Measurements from ENCODE around the gene GPR21. TPM values are rescaled to one million over a fixed set of nuclear protein-coding genes. Genes with fewer than 3 reads are reported as not detected.
A peak's percentile ranks its signal among the peaks of the same experiment; 100 is the strongest.

The GPR21 gene, protein sequence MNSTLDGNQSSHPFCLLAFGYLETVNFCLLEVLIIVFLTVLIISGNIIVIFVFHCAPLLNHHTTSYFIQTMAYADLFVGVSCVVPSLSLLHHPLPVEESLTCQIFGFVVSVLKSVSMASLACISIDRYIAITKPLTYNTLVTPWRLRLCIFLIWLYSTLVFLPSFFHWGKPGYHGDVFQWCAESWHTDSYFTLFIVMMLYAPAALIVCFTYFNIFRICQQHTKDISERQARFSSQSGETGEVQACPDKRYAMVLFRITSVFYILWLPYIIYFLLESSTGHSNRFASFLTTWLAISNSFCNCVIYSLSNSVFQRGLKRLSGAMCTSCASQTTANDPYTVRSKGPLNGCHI
- total RNA-seq, result 1 to 10 TPM in 1 of 2 experiments, under 1 TPM in 1; 0.78 to 1.0 TPM

DNA sequence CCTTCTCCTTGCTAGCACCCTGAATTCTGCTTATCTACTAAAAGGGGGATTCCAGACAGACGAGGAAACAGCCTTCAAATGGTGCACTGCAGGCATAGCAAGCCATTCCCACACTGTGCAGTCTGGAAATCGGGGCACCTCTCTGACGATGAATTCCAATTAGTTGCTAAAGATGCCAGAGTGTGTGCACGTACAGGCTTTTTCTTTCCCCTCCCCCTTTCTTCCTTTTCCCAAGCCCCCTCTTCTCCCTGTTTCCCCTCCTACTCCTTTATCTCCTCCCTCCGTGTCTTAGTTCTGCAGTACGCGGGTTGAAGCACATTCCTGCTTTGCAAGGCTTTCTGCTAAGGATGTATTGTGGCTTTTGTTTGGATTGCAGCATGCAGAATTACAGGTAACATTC is at the start of gene GPR21:
Gene GPR21 (plus strand): TSS at position 316 of the 400 bp plus-strand sequence. CDS start 900 bp downstream, outside the sequence.
- CTCF ChIA-PET, result interaction anchor here (1.0 kb wide), 1 partner anchor 10 kb away, joined by 3 read pairs; no protein-coding TSS in a partner anchor
- Mint-ChIP-seq H3K36me3 (ENCODE audit: low read depth) (peaks cover 14% of the 10 kb centered on the region), H3K9me3 (ENCODE audit: low read depth) (no peaks in the 10 kb centered on the region), H3K4me3 (no peak within 1 kb of the TSS), H3K4me1 (peaks cover 8% of the 10 kb centered on the region), H3K27ac (no peak within 1 kb of the TSS), H3K27me3 (no peaks in the 10 kb centered on the region)
- no peak for DNase-seq
- POLR2A ChIA-PET, result no interaction called here
- intact Hi-C loops (cut with DNase I, micrococcal nuclease), result no loop called here
- no peak for ATAC-seq

DNA sequence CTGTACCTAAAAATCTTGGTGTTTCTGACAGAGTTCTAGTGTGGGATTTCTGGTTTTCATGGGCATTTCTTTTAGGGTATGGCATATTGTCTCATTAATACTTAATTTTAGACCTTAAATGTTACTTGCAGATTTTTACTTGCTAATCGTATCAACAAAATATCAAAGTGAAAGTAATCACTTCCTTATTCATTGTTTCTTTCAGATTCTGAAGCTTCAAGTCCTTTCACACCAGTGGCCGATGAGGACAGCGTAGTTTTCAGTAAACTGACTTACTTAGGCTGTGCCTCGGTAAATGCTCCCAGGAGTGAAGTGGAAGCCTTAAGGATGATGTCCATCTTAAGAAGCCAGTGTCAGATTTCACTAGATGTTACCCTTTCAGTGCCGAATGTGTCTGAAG is 47.5 kb upstream of the GPR21 start:
- Mint-ChIP-seq H3K4me3 (no peak overlapping the region), H3K27me3 (no peaks in the 10 kb centered on the region), H3K9me3 (ENCODE audit: low read depth) (no peaks in the 10 kb centered on the region), H3K36me3 (ENCODE audit: low read depth) (peaks cover 13% of the 10 kb centered on the region), H3K4me1 (peaks cover 3% of the 10 kb centered on the region), H3K27ac (no peak overlapping the region)
- no peak for DNase-seq
- no peak for ATAC-seq
- CTCF ChIA-PET, result no interaction called here
- intact Hi-C loops (cut with DNase I, micrococcal nuclease), result loop anchor here in 1 of 2 experiments (10.0 kb wide), 1 partner anchor 141 kb away; no protein-coding TSS in a partner anchor
- POLR2A ChIA-PET, result no interaction called here

DNA sequence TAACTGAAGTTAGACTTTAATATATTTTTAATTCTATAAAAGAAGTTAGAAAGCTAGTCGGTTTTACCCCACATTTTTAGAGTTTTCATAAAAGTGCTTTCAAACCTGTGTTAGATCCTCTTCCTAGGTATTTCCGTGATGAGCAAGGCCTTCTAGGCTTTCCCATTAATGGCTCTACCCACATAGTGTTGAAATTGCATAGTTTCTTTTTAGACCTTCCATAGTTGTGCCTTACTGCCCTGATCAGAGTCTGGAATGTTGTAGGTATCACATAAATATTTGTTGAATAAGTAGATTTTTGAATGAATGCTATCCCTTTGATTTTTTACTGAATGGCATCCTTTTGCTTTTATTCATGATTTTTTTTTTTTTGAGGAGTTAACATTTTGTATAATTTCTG is 45.3 kb upstream of the GPR21 start:
- peaks cover 15% of the 10 kb centered on the region for H3K36me3 Mint-ChIP-seq (ENCODE audit: low read depth)
- no peaks in the 10 kb centered on the region for H3K9me3 Mint-ChIP-seq (ENCODE audit: low read depth)
- intact Hi-C loops (cut with DNase I, micrococcal nuclease), result loop anchor here in 1 of 2 experiments (10.0 kb wide), 1 partner anchor 143 kb away; no protein-coding TSS in a partner anchor
- no peak for ATAC-seq
- peaks cover 7% of the 10 kb centered on the region for H3K4me1 Mint-ChIP-seq
- no peak overlapping the region for H3K4me3 Mint-ChIP-seq
- no peaks in the 10 kb centered on the region for H3K27me3 Mint-ChIP-seq
- ChIA-PET CTCF (no interaction called here), POLR2A (no interaction called here)
- DNase-seq, result no peak
- H3K27ac Mint-ChIP-seq, result no peak overlapping the region

DNA sequence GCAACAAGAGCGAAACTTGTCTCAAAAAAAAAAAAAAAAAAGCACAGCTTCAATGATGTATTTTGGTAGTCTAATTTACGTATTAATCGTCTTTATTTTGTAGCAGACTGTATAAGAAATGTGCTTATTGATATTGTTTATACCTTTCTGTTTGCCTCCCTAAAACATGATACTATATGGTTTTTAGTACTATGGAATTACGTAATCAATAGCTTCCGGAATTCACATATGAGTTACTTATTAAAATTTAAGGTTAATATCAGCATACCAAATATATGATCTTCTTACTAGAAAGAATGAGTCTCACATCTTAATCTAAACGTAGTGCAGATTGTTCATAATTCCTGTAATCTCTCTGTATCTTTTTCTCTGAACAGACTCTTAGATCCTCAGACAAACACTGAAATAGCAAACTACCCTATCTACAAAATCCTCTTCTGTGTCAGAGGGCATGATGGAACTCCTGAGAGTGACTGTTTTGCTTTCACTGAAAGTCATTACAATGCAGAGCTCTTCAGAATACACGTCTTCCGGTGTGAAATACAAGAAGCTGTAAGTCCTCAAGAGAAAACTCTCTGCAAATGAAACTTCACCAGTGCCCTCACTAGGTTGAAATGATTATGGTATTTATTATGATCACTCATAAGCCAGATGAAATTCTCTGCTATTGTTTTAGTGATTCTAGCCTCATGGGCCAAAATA is 44.4 kb upstream of the GPR21 start:
- H3K4me3 Mint-ChIP-seq, result no peak overlapping the region
- H3K4me1 Mint-ChIP-seq, result peaks cover 7% of the 10 kb centered on the region
- peak overlapping the region; percentile 21 for H3K27ac Mint-ChIP-seq
- intact Hi-C loops (cut with DNase I, micrococcal nuclease), result loop anchor here in 1 of 2 experiments (10.0 kb wide), 1 partner anchor 144 kb away; no protein-coding TSS in a partner anchor
- H3K9me3 Mint-ChIP-seq (ENCODE audit: low read depth), result no peaks in the 10 kb centered on the region
- no peak for DNase-seq
- ChIA-PET CTCF (interaction anchor here (0.7 kb wide), 1 partner anchor 53 kb away, joined by 3 read pairs; no protein-coding TSS in a partner anchor), POLR2A (no interaction called here)
- no peaks in the 10 kb centered on the region for H3K27me3 Mint-ChIP-seq
- peak; percentile 65 for ATAC-seq
- H3K36me3 Mint-ChIP-seq (ENCODE audit: low read depth), result peaks cover 15% of the 10 kb centered on the region

DNA sequence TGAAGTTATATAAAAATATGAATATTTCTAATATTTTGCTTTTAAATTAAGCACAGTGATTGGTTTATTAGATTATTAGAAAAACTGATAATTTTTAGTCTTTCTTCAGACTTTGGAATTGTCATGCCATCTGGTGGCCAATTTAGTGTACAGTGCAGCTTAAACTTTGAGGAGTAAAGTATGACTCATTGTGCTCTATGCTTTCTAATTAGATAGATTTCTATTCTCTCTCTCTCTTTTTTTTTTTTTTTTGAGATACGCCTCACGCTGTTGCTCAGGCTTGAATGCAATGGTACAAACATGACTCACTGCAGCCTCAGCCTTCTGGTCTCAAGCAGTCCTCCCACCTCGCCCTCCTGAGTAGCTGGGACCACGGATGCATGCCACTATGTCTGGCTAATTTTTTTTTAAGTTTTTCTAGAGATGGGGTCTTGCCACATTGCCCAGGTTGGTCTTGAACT is 42.1 kb upstream of the GPR21 start:
- POLR2A ChIA-PET, result interaction anchor here (0.6 to 0.9 kb wide), 5 partner anchors 11 to 580 kb away, joined by 3 to 11 read pairs (median 5); no protein-coding TSS in a partner anchor
- intact Hi-C loops (cut with DNase I, micrococcal nuclease), result loop anchor here (1.0 to 10.0 kb wide), 8 partner anchors 50 to 527 kb away; partner anchors contain the start of genes RABGAP1 (in 2 of the 2), PDCL (in 1 of the 2) and RC3H2 (in 1 of the 2)
- peak; percentile 66 for DNase-seq

DNA sequence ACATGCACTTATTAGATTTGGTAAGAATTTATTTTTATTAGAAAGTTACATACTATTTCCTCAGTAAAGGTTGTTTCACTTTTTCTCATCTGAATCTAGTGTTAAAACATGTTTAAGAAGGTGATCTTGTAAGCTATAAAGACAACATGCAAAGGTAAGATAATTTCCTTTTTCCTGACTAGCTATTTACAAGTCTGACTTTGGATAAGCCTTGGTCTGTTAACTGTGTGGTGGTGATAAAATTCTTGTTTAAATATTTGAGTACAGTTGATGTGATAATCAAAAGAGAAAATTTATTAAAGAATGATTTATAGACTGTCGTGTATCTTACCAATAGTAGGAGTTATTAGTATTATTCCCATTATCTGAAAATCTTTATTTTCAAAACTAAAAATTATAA is 36.9 kb upstream of the GPR21 start:
- ChIA-PET POLR2A (no interaction called here), CTCF (interaction anchor here (0.6 kb wide), 2 partner anchors 9 to 55 kb away, joined by 3 read pairs; no protein-coding TSS in a partner anchor)
- no peaks in the 10 kb centered on the region for H3K27me3 Mint-ChIP-seq
- H3K27ac Mint-ChIP-seq, result no peak overlapping the region
- H3K4me1 Mint-ChIP-seq, result peaks cover 4% of the 10 kb centered on the region
- no peaks in the 10 kb centered on the region for H3K9me3 Mint-ChIP-seq (ENCODE audit: low read depth)
- H3K4me3 Mint-ChIP-seq, result no peak overlapping the region
- DNase-seq (no peak), ATAC-seq (no peak)
- intact Hi-C loops (cut with DNase I, micrococcal nuclease), result loop anchor here in 1 of 2 experiments (10.0 kb wide), 1 partner anchor 348 kb away; no protein-coding TSS in a partner anchor
- peaks cover 22% of the 10 kb centered on the region for H3K36me3 Mint-ChIP-seq (ENCODE audit: low read depth)

More for the DNA sequence above, 42.1 kb upstream of the GPR21 start:
- Mint-ChIP-seq H3K4me1 (peaks cover 7% of the 10 kb centered on the region), H3K4me3 (no peak overlapping the region), H3K27me3 (no peaks in the 10 kb centered on the region), H3K36me3 (ENCODE audit: low read depth) (peaks cover 11% of the 10 kb centered on the region), H3K9me3 (ENCODE audit: low read depth) (no peaks in the 10 kb centered on the region), H3K27ac (no peak overlapping the region)
- CTCF ChIA-PET, result interaction anchor here (0.6 to 1.9 kb wide), 18 partner anchors 11 to 181 kb away, joined by 3 to 12 read pairs (median 3); partner anchors contain the start of genes RABGAP1, RC3H2 and ZBTB6
- peak; percentile 90 for ATAC-seq

DNA sequence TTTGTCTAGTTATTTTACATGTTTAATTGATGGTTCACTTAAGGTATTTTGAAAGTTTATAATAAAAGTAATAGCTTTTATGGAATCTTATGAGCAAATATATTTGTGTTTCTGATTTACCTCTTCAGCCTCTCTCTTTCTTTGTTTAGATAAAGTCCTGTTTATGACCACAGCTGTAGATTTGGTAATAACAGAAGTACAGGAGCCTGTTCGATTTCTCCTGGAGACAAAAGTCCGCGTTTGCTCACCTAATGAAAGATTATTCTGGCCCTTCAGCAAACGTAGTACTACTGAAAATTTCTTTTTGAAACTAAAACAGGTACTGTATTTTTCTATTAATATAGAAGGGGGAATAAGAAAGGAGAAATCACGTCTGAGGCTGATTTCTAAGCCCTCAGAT is 35.0 kb upstream of the GPR21 start:
- Mint-ChIP-seq H3K36me3 (ENCODE audit: low read depth) (peaks cover 24% of the 10 kb centered on the region), H3K4me1 (peaks cover 2% of the 10 kb centered on the region), H3K27me3 (no peaks in the 10 kb centered on the region), H3K27ac (no peak overlapping the region), H3K4me3 (no peak overlapping the region), H3K9me3 (ENCODE audit: low read depth) (no peaks in the 10 kb centered on the region)
- intact Hi-C loops (cut with DNase I, micrococcal nuclease), result loop anchor here in 1 of 2 experiments (10.0 kb wide), 1 partner anchor 346 kb away; no protein-coding TSS in a partner anchor
- no peak for DNase-seq
- CTCF ChIA-PET, result no interaction called here
- ATAC-seq, result no peak
- POLR2A ChIA-PET, result no interaction called here

DNA sequence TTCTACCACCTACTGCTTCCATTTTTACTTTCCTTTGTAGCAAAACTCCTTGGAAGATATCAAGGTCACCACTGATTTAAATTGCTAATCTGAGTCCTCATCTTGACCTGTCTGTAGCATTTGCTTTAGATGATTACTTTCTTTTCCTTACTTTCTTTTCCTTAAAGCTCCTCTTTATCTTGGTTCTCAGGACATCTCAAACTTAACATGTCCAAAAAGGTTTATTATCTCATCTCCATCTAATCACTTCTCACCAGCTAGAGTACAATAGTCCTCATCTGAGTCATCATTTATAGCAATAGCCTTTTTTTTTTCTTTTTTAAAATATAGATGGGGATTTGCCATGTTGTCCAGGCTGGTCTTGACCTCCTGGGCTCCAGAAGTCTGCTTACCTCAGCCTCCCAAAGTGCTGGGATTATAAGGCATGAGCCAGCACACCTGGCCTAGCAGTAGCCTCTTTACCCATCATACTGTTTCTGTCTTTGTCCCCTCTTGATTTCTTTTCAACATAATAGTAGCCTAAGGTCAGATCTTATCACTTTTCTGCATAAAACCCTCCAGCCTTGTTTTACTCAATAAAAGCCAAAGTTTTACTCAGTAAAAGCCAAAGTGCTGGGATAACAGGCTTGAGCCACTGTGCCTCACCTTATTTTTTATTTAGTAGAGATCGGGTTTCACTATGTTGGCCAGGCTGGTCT is 32.9 kb upstream of the GPR21 start:
- Mint-ChIP-seq H3K27me3 (no peaks in the 10 kb centered on the region), H3K9me3 (ENCODE audit: low read depth) (no peaks in the 10 kb centered on the region), H3K27ac (peak overlapping the region; percentile 9), H3K4me1 (peaks cover 2% of the 10 kb centered on the region), H3K36me3 (ENCODE audit: low read depth) (peaks cover 24% of the 10 kb centered on the region), H3K4me3 (no peak overlapping the region)
- CTCF ChIA-PET, result interaction anchor here (0.6 kb wide), 1 partner anchor 265 kb away, joined by 3 read pairs; no protein-coding TSS in a partner anchor
- POLR2A ChIA-PET, result interaction anchor here (0.7 kb wide), 1 partner anchor 50 kb away, joined by 6 read pairs; no protein-coding TSS in a partner anchor
- DNase-seq (no peak), ATAC-seq (no peak)
- intact Hi-C loops (cut with DNase I, micrococcal nuclease), result no loop called here

DNA sequence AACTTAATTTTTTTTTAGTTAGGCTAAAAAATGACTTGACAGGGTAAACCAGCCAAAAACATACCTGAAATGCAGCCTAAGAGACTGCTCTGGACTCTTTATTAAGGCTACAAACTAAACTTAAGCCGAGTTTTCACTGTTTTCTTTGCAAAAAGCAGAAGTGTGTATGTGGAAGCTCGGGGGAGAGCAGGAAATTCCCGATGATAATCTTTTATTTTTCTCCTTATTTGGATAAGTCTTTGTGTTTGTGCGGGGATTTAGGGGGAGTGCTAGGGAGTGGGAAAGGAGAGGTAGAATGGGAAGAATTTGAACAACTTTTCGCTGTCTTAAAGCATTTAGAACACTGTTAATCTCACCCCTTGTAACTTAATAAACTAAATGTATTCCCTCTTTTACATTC is 30.7 kb upstream of the GPR21 start:
- ChIA-PET POLR2A (no interaction called here), CTCF (interaction anchor here (1.2 kb wide), 1 partner anchor 12 kb away, joined by 4 read pairs; no protein-coding TSS in a partner anchor)
- Mint-ChIP-seq H3K4me1 (peaks cover 2% of the 10 kb centered on the region), H3K36me3 (ENCODE audit: low read depth) (peaks cover 18% of the 10 kb centered on the region), H3K27me3 (no peaks in the 10 kb centered on the region), H3K9me3 (ENCODE audit: low read depth) (no peaks in the 10 kb centered on the region), H3K4me3 (no peak overlapping the region), H3K27ac (no peak overlapping the region)
- DNase-seq (no peak), ATAC-seq (no peak)
- intact Hi-C loops (cut with DNase I, micrococcal nuclease), result no loop called here

DNA sequence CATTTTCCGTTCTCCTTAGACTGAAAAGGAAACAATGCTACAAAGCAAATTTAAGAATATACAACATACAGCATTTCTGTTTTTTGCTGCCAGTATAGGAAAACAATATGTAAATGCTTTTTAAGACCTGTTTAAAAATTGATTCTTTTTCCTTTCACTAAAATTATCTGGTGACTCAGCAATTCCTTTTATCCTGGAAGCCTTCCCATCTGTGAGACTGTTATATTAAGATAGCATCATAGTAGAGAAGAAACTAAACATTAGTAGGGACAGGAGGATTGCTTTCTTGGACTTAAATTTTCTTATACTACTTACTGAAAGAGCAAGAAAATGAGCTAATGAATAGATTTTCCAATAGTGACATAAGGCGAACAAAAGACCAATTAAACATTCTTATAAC is 30.0 kb upstream of the GPR21 start:
- POLR2A ChIA-PET, result no interaction called here
- Mint-ChIP-seq H3K9me3 (ENCODE audit: low read depth) (no peaks in the 10 kb centered on the region), H3K27me3 (no peaks in the 10 kb centered on the region)

DNA sequence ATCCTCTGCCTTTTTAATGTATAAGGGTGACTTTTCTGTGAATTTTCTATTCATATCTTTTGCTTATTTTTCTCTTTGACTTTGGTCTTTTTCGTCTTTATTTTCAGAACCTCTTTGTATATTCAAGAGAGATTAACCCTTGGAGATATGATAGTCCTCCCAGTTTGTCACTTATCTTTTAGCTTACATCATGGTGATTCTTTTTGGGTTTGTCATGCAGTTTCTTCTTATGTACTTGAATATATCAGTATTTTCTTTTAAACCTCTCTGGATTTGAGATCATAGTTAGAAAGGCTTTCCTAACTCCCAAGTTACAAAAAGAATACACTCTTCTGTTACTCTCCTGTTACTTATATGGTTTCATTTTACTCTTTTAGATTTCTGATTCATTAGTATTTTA is 27.5 kb upstream of the GPR21 start:
- no peaks in the 10 kb centered on the region for H3K4me1 Mint-ChIP-seq
- ChIA-PET POLR2A (no interaction called here), CTCF (no interaction called here)
- no peaks in the 10 kb centered on the region for H3K9me3 Mint-ChIP-seq (ENCODE audit: low read depth)
- no peak for ATAC-seq
- H3K27ac Mint-ChIP-seq, result no peak overlapping the region
- DNase-seq, result no peak
- H3K4me3 Mint-ChIP-seq, result no peak overlapping the region
- no peaks in the 10 kb centered on the region for H3K27me3 Mint-ChIP-seq
- intact Hi-C loops (cut with DNase I, micrococcal nuclease), result no loop called here
- H3K36me3 Mint-ChIP-seq (ENCODE audit: low read depth), result peaks cover 5% of the 10 kb centered on the region

More for the DNA sequence above, 30.0 kb upstream of the GPR21 start:
- DNase-seq (no peak), ATAC-seq (no peak)
- CTCF ChIA-PET, result no interaction called here
- Mint-ChIP-seq H3K4me3 (no peak overlapping the region), H3K27ac (no peak overlapping the region), H3K36me3 (ENCODE audit: low read depth) (peaks cover 18% of the 10 kb centered on the region), H3K4me1 (peaks cover 2% of the 10 kb centered on the region)
- intact Hi-C loops (cut with DNase I, micrococcal nuclease), result no loop called here

Data from activated CD4-positive, alpha-beta T cell treated with anti-CD3 and anti-CD28 coated beads for 36 hours (primary cell).